Umbilical cord (tissue), 2 donors: ENCODE data around the gene MAPT. TPM values are rescaled to one million over a fixed set of nuclear protein-coding genes. Genes with fewer than 3 reads are reported as not detected.
"Not testable (repeated sequence)": the region's sequence is repeated elsewhere in the genome, so short reads cannot be mapped to it uniquely, and the experiment has no call there.

ENCODE experiments used
- DNase-seq: peaks from one replicate; pipeline ENCODE4 v3.0.0-alpha.2; 2015; ENCODE audit warnings: low spot score
- total RNA-seq: library from RNA; depleted of rRNA; stranded (reverse); fragments of >200 nt; gene quantifications from one replicate; pipeline ENCODE4 v1.2.3, GENCODE V29; 2014; ENCODE audit warnings: low replicate concordance; ENCODE audit not compliant: insufficient read depth

The MAPT gene
- total RNA-seq, 1 donor from 2014 or later: 1.7 TPM

DNA sequence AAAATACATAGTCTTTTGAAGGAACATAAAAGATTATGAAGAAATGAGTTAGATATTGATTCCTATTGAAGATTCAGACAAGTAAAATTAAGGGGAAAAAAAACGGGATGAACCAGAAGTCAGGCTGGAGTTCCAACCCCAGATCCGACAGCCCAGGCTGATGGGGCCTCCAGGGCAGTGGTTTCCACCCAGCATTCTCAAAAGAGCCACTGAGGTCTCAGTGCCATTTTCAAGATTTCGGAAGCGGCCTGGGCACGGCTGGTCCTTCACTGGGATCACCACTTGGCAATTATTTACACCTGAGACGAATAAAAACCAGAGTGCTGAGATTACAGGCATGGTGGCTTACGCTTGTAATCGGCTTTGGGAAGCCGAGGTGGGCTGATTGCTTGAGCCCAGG, 114.2 kb downstream of the MAPT start:
- DNase-seq: no peak

DNA sequence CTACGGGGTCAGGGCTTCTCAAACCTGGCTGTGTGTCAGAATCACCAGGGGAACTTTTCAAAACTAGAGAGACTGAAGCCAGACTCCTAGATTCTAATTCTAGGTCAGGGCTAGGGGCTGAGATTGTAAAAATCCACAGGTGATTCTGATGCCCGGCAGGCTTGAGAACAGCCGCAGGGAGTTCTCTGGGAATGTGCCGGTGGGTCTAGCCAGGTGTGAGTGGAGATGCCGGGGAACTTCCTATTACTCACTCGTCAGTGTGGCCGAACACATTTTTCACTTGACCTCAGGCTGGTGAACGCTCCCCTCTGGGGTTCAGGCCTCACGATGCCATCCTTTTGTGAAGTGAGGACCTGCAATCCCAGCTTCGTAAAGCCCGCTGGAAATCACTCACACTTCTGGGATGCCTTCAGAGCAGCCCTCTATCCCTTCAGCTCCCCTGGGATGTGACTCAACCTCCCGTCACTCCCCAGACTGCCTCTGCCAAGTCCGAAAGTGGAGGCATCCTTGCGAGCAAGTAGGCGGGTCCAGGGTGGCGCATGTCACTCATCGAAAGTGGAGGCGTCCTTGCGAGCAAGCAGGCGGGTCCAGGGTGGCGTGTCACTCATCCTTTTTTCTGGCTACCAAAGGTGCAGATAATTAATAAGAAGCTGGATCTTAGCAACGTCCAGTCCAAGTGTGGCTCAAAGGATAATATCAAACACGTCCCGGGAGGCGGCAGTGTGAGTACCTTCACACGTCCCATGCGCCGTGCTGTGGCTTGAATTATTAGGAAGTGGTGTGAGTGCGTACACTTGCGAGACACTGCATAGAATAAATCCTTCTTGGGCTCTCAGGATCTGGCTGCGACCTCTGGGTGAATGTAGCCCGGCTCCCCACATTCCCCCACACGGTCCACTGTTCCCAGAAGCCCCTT, 115.6 kb downstream of the MAPT start:
- DNase-seq: no peak

DNA sequence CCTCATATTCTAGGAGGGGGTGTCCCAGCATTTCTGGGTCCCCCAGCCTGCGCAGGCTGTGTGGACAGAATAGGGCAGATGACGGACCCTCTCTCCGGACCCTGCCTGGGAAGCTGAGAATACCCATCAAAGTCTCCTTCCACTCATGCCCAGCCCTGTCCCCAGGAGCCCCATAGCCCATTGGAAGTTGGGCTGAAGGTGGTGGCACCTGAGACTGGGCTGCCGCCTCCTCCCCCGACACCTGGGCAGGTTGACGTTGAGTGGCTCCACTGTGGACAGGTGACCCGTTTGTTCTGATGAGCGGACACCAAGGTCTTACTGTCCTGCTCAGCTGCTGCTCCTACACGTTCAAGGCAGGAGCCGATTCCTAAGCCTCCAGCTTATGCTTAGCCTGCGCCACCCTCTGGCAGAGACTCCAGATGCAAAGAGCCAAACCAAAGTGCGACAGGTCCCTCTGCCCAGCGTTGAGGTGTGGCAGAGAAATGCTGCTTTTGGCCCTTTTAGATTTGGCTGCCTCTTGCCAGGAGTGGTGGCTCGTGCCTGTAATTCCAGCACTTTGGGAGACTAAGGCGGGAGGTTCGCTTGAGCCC, 116.3 kb downstream of the MAPT start:
- no peak for DNase-seq

DNA sequence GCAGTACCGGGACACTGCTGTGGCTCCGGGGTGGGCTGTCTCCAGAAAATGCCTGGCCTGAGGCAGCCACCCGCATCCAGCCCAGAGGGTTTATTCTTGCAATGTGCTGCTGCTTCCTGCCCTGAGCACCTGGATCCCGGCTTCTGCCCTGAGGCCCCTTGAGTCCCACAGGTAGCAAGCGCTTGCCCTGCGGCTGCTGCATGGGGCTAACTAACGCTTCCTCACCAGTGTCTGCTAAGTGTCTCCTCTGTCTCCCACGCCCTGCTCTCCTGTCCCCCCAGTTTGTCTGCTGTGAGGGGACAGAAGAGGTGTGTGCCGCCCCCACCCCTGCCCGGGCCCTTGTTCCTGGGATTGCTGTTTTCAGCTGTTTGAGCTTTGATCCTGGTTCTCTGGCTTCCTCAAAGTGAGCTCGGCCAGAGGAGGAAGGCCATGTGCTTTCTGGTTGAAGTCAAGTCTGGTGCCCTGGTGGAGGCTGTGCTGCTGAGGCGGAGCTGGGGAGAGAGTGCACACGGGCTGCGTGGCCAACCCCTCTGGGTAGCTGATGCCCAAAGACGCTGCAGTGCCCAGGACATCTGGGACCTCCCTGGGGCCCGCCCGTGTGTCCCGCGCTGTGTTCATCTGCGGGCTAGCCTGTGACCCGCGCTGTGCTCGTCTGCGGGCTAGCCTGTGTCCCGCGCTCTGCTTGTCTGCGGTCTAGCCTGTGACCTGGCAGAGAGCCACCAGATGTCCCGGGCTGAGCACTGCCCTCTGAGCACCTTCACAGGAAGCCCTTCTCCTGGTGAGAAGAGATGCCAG, 117.6 kb downstream of the MAPT start:
- DNase-seq: no peak

DNA sequence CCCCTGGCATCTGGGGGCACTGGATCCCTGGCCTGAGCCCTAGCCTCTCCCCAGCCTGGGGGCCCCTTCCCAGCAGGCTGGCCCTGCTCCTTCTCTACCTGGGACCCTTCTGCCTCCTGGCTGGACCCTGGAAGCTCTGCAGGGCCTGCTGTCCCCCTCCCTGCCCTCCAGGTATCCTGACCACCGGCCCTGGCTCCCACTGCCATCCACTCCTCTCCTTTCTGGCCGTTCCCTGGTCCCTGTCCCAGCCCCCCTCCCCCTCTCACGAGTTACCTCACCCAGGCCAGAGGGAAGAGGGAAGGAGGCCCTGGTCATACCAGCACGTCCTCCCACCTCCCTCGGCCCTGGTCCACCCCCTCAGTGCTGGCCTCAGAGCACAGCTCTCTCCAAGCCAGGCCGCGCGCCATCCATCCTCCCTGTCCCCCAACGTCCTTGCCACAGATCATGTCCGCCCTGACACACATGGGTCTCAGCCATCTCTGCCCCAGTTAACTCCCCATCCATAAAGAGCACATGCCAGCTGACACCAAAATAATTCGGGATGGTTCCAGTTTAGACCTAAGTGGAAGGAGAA, 118.2 kb downstream of the MAPT start:
- no peak for DNase-seq

DNA sequence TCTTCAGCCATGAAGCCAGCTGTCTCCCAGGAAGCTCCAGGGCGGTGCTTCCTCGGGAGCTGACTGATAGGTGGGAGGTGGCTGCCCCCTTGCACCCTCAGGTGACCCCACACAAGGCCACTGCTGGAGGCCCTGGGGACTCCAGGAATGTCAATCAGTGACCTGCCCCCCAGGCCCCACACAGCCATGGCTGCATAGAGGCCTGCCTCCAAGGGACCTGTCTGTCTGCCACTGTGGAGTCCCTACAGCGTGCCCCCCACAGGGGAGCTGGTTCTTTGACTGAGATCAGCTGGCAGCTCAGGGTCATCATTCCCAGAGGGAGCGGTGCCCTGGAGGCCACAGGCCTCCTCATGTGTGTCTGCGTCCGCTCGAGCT, 118.8 kb downstream of the MAPT start:
- DNase-seq: no peak

DNA sequence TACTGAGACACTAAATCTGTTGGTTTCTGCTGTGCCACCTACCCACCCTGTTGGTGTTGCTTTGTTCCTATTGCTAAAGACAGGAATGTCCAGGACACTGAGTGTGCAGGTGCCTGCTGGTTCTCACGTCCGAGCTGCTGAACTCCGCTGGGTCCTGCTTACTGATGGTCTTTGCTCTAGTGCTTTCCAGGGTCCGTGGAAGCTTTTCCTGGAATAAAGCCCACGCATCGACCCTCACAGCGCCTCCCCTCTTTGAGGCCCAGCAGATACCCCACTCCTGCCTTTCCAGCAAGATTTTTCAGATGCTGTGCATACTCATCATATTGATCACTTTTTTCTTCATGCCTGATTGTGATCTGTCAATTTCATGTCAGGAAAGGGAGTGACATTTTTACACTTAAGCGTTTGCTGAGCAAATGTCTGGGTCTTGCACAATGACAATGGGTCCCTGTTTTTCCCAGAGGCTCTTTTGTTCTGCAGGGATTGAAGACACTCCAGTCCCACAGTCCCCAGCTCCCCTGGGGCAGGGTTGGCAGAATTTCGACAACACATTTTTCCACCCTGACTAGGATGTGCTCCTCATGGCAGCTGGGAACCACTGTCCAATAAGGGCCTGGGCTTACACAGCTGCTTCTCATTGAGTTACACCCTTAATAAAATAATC, 119.3 kb downstream of the MAPT start:
- DNase-seq: peak; percentile 30

DNA sequence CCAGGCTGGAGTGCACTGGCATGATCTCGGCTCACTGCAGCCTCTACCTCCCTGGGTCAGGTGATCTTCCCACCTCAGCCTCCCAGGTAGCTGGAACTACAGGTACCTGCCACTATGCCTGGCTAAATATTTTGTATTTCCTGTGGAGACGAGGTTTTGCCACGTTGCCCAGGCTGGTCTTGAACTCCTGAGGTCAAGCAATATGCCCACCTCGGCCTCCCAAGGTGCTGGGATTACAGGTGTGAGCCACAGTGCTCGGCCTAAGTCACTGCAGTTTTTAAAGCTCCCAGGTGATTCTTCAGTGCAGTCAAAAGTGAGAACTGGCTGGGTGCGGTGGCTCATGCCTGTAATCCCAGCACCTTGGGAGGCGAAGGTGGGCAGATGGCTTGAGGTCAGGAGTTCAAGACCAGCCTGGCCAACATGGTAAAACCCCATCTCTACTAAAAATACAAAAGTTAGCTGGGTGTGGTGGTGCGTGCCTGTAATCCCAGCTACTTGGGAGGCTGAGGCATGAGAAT, 125.1 kb downstream of the MAPT start:
- DNase-seq: not testable (repeated sequence)

DNA sequence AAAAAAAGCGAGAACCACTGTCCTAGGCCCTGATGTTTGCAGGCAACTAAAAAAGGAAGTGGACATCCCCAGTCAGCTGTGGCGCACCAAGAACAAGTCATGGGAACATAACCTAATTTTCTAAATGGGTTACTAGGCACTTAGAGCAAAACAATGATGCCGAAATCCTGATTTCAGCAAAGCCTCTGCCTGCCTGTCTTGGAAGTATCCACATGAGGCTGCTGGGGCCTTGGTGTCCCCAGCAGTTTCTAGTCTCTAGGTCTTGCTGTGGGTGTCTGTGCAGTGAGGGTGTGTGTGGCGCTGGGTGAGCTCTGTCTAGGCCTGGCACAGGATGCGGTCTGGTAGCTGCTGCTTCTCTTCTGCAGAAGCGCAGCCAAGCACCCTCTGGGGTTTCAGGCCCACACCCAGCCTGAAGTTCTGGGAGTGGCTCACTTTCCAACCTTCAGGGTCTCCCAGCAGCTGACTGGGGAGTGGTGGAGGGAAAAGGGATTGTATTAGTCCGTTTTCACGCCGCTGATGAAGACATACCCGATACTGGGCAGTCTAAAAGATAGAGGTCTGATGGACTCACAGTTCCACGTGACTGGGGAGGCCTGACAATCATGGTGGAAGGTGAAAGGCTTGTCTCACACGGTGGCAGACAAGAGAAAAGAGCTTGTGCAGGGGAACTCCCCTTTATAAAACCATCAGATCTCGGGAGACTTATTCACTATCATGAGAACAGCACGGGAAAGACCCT, 125.8 kb downstream of the MAPT start:
- no peak for DNase-seq

DNA sequence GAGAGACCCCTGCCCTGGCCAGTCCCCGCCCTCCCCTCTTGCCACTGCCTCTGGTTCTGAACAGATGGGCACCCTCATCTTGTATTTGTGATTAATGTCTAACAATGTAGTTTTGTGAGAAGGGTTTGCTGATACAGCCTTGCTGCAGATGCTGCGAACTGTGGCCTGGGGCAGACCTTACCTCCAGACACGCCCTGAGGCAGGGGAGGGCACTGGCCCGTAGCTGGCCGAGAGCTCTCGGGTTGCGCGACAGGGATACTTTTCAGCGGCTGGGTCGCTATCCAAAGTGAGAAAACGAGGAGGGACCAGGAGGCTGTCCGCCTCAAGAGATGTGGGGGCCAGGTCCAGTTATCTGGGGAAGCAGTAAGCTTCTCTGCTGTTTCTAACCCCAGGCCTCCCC, 126.6 kb downstream of the MAPT start:
- DNase-seq: no peak

DNA sequence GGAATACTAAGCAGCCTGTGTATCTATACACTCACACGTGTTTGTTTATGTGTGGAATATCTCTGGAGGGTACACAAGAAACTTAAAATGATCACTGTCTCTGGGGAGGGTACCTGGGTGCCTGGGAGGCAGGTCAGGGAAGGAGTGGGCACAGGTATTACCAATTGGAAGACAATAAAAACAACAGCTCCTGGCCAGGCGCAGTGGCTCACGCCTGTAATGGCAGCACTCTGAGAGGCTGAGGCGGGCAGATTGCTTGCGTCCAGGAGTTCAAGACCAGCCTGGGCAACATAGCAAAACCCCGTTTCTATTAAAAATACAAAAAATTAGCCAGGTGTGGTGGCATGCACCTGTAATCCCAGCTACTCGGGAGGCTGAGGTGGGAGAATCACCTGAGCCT, 129.0 kb downstream of the MAPT start:
- not testable (repeated sequence) for DNase-seq

DNA sequence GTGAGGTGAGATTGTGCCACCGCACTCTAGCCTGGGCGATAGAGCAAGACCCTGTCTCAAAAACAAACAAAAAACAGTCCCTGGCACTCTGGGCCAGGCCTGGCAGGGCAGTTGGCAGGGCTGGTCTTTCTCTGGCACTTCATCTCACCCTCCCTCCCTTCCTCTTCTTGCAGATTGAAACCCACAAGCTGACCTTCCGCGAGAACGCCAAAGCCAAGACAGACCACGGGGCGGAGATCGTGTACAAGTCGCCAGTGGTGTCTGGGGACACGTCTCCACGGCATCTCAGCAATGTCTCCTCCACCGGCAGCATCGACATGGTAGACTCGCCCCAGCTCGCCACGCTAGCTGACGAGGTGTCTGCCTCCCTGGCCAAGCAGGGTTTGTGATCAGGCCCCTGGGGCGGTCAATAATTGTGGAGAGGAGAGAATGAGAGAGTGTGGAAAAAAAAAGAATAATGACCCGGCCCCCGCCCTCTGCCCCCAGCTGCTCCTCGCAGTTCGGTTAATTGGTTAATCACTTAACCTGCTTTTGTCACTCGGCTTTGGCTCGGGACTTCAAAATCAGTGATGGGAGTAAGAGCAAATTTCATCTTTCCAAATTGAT, 129.5 kb downstream of the MAPT start:
- no peak for DNase-seq

DNA sequence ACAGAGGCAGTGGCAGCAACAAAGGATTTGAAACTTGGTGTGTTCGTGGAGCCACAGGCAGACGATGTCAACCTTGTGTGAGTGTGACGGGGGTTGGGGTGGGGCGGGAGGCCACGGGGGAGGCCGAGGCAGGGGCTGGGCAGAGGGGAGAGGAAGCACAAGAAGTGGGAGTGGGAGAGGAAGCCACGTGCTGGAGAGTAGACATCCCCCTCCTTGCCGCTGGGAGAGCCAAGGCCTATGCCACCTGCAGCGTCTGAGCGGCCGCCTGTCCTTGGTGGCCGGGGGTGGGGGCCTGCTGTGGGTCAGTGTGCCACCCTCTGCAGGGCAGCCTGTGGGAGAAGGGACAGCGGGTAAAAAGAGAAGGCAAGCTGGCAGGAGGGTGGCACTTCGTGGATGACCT, 130.2 kb downstream of the MAPT start:
- DNase-seq: no peak

DNA sequence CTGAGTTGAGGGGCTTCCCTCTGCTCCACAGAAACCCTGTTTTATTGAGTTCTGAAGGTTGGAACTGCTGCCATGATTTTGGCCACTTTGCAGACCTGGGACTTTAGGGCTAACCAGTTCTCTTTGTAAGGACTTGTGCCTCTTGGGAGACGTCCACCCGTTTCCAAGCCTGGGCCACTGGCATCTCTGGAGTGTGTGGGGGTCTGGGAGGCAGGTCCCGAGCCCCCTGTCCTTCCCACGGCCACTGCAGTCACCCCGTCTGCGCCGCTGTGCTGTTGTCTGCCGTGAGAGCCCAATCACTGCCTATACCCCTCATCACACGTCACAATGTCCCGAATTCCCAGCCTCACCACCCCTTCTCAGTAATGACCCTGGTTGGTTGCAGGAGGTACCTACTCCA, 130.7 kb downstream of the MAPT start:
- no peak for DNase-seq

DNA sequence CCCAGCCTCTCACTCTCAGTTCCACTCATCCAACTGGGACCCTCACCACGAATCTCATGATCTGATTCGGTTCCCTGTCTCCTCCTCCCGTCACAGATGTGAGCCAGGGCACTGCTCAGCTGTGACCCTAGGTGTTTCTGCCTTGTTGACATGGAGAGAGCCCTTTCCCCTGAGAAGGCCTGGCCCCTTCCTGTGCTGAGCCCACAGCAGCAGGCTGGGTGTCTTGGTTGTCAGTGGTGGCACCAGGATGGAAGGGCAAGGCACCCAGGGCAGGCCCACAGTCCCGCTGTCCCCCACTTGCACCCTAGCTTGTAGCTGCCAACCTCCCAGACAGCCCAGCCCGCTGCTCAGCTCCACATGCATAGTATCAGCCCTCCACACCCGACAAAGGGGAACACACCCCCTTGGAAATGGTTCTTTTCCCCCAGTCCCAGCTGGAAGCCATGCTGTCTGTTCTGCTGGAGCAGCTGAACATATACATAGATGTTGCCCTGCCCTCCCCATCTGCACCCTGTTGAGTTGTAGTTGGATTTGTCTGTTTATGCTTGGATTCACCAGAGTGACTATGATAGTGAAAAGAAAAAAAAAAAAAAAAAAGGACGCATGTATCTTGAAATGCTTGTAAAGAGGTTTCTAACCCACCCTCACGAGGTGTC, 131.3 kb downstream of the MAPT start:
- DNase-seq: no peak

DNA sequence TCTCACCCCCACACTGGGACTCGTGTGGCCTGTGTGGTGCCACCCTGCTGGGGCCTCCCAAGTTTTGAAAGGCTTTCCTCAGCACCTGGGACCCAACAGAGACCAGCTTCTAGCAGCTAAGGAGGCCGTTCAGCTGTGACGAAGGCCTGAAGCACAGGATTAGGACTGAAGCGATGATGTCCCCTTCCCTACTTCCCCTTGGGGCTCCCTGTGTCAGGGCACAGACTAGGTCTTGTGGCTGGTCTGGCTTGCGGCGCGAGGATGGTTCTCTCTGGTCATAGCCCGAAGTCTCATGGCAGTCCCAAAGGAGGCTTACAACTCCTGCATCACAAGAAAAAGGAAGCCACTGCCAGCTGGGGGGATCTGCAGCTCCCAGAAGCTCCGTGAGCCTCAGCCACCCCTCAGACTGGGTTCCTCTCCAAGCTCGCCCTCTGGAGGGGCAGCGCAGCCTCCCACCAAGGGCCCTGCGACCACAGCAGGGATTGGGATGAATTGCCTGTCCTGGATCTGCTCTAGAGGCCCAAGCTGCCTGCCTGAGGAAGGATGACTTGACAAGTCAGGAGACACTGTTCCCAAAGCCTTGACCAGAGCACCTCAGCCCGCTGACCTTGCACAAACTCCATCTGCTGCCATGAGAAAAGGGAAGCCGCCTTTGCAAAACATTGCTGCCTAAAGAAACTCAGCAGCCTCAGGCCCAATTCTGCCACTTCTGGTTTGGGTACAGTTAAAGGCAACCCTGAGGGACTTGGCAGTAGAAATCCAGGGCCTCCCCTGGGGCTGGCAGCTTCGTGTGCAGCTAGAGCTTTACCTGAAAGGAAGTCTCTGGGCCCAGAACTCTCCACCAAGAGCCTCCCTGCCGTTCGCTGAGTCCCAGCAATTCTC, 132.1 kb downstream of the MAPT start:
- DNase-seq: peak; percentile 36

DNA sequence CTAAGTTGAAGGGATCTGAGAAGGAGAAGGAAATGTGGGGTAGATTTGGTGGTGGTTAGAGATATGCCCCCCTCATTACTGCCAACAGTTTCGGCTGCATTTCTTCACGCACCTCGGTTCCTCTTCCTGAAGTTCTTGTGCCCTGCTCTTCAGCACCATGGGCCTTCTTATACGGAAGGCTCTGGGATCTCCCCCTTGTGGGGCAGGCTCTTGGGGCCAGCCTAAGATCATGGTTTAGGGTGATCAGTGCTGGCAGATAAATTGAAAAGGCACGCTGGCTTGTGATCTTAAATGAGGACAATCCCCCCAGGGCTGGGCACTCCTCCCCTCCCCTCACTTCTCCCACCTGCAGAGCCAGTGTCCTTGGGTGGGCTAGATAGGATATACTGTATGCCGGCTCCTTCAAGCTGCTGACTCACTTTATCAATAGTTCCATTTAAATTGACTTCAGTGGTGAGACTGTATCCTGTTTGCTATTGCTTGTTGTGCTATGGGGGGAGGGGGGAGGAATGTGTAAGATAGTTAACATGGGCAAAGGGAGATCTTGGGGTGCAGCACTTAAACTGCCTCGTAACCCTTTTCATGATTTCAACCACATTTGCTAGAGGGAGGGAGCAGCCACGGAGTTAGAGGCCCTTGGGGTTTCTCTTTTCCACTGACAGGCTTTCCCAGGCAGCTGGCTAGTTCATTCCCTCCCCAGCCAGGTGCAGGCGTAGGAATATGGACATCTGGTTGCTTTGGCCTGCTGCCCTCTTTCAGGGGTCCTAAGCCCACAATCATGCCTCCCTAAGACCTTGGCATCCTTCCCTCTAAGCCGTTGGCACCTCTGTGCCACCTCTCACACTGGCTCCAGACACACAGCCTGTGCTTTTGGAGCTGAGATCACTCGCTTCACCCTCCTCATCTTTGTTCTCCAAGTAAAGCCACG, 133.0 kb downstream of the MAPT start:
- no peak for DNase-seq

DNA sequence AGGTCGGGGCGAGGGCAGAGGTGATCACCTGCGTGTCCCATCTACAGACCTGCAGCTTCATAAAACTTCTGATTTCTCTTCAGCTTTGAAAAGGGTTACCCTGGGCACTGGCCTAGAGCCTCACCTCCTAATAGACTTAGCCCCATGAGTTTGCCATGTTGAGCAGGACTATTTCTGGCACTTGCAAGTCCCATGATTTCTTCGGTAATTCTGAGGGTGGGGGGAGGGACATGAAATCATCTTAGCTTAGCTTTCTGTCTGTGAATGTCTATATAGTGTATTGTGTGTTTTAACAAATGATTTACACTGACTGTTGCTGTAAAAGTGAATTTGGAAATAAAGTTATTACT, 133.6 kb downstream of the MAPT start:
- DNase-seq: no peak
